HG03066 (cell line): ENCODE results near the gene USP8.
"Not testable (repeated sequence)": the region's sequence is repeated elsewhere in the genome, so short reads cannot be mapped to it uniquely, and the experiment has no call there.

Experiments used
- ATAC-seq: cut with Tn5 transposase; IDR thresholded peaks from one replicate; pipeline ENCODE4 v1.9.1; 2021; ENCODE audit warnings: low read depth; ENCODE audit not compliant: unreplicated experiment

Gene USP8

GRCh38 chr15:50438251-50438650, 14.0 kb downstream of the USP8 start:
- no peak for ATAC-seq

DNA sequence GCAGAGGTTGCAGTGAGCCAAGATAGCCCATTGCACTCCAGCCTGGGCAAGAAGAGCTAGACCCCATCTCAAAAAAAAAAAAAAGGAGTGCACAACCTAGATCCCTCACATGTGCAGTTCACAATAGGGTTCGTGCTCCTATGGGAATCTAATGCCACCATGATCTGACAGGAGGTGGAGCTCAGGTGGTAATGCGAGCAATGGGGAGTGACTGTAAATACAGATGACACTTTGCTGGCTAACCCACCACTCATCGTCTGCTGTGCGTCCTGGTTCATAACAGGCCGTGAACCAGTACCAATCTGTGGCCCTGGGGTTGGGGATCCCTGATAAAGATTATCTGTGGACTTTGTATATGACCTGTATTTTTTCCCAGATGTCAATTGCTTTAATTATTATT, 16.7 kb downstream of the USP8 start:
- ATAC-seq: no peak

- no peak for ATAC-seq
Observed at GRCh38 chr15:50452927-50453326, 28.7 kb downstream of the USP8 start.

DNA sequence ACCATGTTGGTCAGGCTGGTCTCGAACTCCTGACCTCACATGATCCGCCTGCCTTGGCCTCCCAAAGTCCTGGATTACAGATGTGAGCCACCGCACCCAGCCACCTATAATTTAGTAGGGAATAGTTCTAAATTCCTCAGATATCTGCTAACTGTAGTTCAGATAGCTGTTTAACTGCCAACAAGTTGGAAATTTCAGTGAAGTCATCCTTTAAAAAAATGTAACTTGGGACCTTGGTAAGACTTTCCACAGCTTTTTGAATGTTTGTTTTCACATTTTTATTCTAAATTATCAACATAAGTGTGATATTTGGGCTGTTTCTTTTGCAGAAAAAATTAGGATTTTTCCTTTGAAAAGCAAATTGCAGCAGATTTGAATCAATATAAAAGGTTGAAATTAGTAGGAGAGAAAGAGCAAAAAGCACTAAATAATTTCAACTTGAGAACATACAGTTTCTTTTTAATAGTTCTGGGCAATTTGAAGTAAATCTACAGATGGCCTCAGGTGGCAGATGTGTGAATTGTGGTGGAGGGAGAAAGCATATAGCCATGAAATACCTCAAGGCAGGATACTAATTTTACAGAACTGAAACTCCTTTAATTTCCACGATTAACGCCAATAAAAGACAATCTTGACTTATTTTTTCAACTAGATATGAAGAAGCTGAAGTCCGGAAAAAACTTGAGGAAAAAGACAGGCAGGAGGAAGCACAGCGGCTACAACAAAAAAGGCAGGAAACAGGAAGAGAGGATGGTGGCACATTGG, 34.3 kb downstream of the USP8 start:
- ATAC-seq: no peak

- no peak for ATAC-seq
Observed at GRCh38 chr15:50463423-50464358, 39.5 kb downstream of the USP8 start.

DNA sequence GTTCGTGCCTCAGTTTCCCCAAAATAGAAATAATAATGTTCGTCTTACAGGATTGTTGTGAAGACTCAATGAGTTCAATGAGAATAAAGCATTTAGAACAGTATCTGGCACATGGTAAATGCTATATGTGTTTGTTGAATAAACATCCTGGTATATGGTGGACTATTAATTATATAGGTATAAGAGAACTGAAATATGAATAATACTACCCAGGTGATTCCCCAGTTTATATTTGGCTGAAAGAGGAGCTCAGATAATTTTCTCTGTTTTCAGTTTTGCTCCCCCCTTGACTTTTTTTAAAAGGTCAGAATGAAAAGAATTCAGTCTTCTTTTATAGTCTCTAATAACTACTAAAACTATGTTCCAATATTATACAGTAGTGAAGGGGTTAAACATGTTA, 46.9 kb downstream of the USP8 start:
- no peak for ATAC-seq

DNA sequence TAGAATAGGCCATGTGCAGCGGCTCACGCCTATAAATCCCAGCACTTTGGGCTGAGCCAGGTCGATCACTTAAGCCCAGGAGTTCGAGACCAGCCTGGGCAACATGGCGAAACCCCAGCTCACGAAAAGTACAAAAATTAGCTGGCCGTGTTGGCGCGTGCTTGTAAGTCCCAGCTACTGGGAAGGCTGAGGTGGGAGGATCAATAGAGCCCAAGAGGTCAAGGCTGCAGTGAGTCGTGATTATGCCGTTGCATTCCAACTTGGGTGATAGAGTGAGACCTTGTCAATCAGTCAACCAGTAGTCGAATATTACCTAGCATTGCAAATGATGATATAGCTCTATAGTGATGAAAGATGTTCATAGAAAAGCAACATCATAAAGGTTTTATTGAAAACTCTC, 51.9 kb downstream of the USP8 start:
- ATAC-seq: no peak

DNA sequence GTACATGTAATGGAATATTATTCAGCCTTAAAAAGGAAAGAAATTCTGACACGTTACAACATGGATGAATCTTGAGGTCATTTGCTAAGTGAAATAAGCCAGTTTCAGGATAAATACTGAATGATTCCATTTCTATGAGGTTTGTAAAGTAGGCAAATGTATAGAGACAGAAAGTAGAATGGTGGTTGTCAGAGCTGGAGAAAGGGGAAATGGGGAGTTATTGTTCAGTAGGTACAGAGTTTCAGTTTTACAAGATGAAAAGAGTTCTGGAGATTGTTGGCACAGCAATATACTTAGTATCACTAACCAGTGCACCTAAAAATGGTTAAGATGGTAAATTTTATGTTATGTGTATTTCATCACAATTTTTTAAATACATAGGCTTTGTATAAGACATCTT, 60.6 kb downstream of the USP8 start:
- ATAC-seq: no peak

DNA sequence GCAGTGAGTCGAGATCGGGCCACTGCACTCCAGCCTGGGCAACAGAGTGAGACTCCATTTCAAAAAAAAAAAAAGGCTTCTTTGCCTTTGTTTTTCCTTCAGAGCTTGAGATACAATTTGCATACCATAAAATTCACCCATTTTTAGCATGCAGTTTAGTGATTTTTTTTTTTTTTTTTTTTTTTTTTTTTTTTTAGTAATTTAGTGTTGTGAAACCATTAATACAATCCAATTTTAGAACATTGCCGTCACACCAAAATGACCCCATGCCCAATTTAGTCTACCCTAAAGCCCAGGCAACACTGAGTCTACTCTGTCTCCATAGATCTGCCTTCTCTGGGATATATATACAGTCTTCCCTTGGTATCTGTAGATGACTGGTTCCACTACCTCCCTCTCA, 61.2 kb downstream of the USP8 start:
- no peak for ATAC-seq

GRCh38 chr15:50487287-50487686, 63.1 kb downstream of the USP8 start:
- no peak for ATAC-seq

- no peak for ATAC-seq
Observed at GRCh38 chr15:50493625-50494024, 69.4 kb downstream of the USP8 start.

- not testable (repeated sequence) for ATAC-seq
Observed at GRCh38 chr15:50494547-50494946, 70.3 kb downstream of the USP8 start.

GRCh38 chr15:50496692-50497091, 72.5 kb downstream of the USP8 start:
- ATAC-seq: no peak

DNA sequence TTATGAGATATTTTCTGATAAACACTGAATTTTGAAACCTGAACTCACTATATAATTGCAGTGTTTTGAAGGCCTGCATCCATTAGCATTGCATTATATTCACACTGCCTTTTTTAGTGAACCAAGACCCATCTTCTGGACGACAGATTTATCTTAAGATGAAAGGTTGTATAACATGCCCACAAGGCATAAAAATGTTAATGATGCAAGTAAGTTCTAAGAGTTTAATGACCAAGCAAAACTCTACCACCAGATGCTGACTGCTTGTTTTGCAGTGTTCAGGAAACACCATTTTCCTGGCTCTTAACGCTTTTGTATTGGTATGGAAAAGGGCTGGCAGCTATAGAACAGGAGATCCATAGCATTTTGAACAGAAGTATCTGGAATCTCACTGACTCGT, 76.1 kb downstream of the USP8 start:
- ATAC-seq: no peak

- ATAC-seq: no peak
Observed at GRCh38 chr15:50501815-50502214, 77.6 kb downstream of the USP8 start.

DNA sequence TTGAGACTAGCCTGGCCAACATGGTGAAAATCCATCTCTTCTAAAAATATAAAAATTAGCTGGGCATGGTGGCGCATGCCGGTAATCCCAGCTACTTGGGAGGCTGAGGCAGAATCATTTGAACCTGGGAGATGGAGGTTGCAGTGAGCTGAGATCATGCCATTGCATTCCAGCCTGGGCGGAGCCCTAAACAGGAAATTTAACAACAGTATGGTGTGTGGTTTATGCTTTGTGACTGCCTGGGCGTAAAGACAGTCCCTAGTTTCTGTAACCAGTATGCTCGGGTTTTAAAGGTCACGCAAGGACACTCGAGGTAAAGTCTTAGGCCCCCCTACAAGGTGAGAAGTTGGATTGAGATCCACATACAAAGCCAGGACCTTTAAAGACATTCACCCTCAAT, 78.9 kb downstream of the USP8 start:
- ATAC-seq: no peak

- ATAC-seq: not testable (repeated sequence)
Observed at GRCh38 chr15:50505656-50506055, 81.5 kb downstream of the USP8 start.

DNA sequence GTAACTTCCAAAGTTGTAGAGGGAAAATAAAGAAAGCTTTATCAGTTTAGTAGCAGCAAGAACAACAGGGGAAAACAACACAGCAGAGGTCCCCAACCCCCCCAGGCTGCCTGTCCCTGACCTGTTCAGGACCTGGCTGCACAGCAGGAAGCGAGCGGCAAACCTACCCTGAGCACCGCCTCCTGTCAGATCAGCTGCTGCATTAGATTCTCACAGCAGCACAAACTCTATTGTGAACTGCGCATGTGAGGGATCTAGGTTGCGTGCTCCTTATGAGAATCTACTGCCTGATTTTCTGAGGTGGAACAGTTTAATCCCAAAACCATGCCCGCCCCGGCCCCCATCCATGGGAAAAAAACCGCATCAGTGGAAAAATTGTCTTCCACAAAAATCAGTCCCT, 81.9 kb downstream of the USP8 start:
- no peak for ATAC-seq

DNA sequence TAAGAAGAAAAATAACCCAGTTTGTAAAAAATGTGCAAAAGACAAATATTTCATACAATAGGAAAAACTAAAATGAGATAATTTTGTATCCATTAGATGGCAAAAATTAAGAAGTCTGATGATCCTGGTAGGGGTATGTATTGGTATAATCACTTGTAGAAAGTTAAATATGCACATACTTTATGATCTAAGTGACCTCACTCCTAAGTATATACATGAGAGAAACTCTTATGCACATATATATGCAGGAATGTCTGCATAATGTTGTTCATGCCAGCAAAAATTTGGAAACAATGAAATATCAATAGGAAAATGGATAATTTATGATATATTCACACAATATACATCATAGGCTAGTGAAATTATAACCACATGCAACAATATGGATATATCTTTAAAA, 88.8 kb downstream of the USP8 start:
- no peak for ATAC-seq

GRCh38 chr15:50519740-50520425, 95.7 kb downstream of the USP8 start:
- ATAC-seq: no peak

GRCh38 chr15:50523851-50524251, 99.6 kb downstream of the USP8 start:
- ATAC-seq: no peak
